ENCODE measurements around the gene CACNG1. TPM values are rescaled to one million over a fixed set of nuclear protein-coding genes. Genes with fewer than 3 reads are reported as not detected.

Gene CACNG1
- total RNA-seq, 4 donors from 2014 or later: not detected

GRCh38 chr17:67041941-67042899 is 2.1 kb upstream of the CACNG1 start:
- TF ChIP-seq, protein P1, sequence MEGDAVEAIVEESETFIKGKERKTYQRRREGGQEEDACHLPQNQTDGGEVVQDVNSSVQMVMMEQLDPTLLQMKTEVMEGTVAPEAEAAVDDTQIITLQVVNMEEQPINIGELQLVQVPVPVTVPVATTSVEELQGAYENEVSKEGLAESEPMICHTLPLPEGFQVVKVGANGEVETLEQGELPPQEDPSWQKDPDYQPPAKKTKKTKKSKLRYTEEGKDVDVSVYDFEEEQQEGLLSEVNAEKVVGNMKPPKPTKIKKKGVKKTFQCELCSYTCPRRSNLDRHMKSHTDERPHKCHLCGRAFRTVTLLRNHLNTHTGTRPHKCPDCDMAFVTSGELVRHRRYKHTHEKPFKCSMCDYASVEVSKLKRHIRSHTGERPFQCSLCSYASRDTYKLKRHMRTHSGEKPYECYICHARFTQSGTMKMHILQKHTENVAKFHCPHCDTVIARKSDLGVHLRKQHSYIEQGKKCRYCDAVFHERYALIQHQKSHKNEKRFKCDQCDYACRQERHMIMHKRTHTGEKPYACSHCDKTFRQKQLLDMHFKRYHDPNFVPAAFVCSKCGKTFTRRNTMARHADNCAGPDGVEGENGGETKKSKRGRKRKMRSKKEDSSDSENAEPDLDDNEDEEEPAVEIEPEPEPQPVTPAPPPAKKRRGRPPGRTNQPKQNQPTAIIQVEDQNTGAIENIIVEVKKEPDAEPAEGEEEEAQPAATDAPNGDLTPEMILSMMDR (IDR thresholded peaks at IDR 0.05): no peak
- DNase-seq (ENCODE audit: low spot score) (no peak), ATAC-seq (ENCODE audit: low FRiP score) (no peak)

DNA sequence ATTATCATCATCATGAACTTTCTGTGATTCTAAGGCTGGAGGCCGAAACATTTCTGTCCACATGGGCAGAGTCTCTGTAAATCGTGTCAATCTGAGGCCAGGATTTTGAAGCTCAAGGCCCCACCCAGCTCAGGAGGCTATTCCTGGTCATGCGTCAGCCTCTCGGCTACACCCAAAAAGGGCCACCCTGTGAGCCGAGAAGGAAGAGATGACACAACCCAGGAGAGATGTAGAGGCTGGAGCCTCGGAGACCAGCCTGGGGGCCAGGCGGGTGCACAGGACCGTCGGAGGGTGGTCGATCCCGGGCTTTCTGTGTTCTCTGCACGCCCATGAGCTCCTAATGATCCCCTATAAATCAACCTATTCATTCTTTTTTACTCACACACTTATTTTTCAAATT is 1.1 kb upstream of the CACNG1 start:
- TF ChIP-seq, protein P1 (IDR thresholded peaks at IDR 0.05): no peak
- no peak for ATAC-seq (ENCODE audit: low FRiP score)
- DNase-seq (ENCODE audit: low spot score): no peak

GRCh38 chr17:67044940-67045339 is 586 bp downstream of the CACNG1 start:
- TF ChIP-seq, protein P1 (IDR thresholded peaks at IDR 0.05): no peak
- no peak for ATAC-seq (ENCODE audit: low FRiP score)
- no peak for DNase-seq (ENCODE audit: low spot score)

DNA sequence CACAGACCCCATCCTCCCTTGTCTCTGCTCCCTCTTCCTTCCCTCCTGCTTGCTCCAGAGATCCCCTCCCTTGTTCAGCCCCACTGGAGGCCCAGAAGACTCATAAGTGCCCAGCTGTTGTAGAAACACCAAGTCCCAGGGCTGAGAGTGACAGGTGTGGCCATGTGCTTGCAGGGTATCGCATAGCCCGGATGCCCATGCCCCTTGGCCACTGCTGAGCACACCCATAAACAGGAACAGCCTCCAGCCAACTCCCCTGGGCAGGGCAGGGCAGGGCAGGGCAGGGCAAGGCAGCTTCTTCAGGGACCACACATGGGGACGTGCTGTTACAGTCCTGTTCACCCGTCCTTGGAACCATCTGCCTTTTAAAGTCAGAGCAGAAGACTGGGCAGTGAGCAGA is 2.0 kb downstream of the CACNG1 start:
- TF ChIP-seq, protein P1 (IDR thresholded peaks at IDR 0.05): no peak
- DNase-seq (ENCODE audit: low spot score): no peak
- no peak for ATAC-seq (ENCODE audit: low FRiP score)

DNA sequence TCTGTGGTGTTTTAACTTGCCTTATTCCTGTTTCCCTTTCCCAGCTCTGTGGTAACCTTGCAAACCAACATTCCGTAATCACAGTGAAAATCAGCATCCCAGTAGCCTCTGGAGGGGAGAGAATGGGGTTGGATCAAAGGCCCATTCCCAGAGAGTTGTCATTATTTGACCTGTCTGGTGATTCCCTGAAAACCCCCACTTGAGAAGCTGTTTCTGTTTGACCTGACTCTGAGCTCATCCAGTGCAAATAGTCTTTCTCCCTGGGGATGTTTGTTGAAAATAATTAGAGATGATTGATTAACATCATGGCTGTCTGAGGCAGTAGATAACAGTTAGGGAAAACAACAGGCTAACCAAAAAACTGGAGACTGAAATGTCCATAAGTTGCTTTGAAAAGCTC is 3.0 kb downstream of the CACNG1 start:
- no peak for ATAC-seq (ENCODE audit: low FRiP score)
- TF ChIP-seq, protein P1 (IDR thresholded peaks at IDR 0.05): no peak
- DNase-seq (ENCODE audit: low spot score): no peak

DNA sequence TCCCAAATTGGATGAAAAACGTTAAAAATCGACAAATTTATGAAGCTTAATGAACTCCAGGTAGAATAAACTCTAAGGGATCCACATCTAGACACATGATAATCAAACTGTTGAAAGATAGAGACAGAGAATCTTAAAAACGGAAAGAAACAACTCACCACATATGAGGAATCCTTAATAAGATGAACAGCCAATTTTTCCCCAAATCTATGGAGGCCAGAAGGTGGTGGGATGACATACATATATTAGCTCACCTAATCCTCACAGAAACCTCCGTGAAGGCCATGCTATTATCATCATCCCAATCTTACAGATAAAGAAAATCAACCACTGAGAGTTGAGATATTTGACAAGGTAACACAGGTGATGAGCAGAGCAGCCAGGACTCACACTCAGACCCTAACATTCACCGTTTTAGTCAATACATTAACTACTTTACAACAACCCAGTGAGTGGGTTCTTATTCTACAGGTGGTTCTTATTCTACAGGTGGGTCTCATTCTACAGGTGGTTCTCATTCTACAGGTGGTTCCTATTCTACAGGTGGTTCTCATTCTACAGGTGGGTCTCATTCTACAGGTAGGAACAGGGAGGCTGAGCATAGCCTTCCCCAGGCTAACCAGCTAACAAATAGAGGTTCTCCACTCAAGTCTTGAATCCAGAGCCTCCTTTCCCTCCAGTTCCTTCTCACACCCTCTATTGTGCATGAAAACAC is 4.8 kb downstream of the CACNG1 start:
- DNase-seq (ENCODE audit: low spot score): no peak
- TF ChIP-seq, protein P1 (IDR thresholded peaks at IDR 0.05): no peak
- ATAC-seq (ENCODE audit: low FRiP score): no peak

Measured in omental fat pad (tissue), 4 donors.